B cell (primary cell): ENCODE data around the gene ADAMTS5. TPM values are rescaled to one million over a fixed set of nuclear protein-coding genes. Genes with fewer than 3 reads are reported as not detected.

Experiments used
- ATAC-seq: fragments of 200-7000 bp; cut with Tn5 transposase; one replicate; pipeline ENCODE4 v1.10.0; 2021; ENCODE audit warnings: low read depth, mild to moderate bottlenecking, moderate number of reproducible peaks, moderate library complexity
- CTCF ChIA-PET: fragments of 350-600 bp; sonication (Branson Sonifier 250); formaldehyde crosslinking; loops from one replicate; lab custom pipeline; 2021; ENCODE audit warnings: antibody characterized with exemption, inconsistent platforms; lab: Charles Lee
- POLR2A ChIA-PET: fragments of 350-600 bp; sonication (Branson Sonifier 250); formaldehyde crosslinking; loops from one replicate; lab custom pipeline; 2021; ENCODE audit warnings: antibody characterized with exemption; lab: Charles Lee
- DNase-seq: peaks from one replicate; pipeline ENCODE4 v3.0.0; 2013
- H2AFZ ChIP-seq: 2 replicates; pipeline ENCODE4 v1.6.1; 2012; ENCODE audit warnings: mild to moderate bottlenecking, low read depth, low read length; ENCODE audit not compliant: insufficient read depth, poor library complexity, severe bottlenecking
- H3K27ac ChIP-seq, 2 donors: 1 replicate in 1 of 2; 2 replicates in 1 of 2; pipeline ENCODE4 v1.5.1; 2012 to 2013; ENCODE audit warnings: low read length in 2 of 2, mild to moderate bottlenecking in 2 of 2, moderate library complexity in 1 of 2
- H3K27me3 ChIP-seq, 4 experiments: fragments of 200-600 bp in 1 of 4; sonication (generic) in 1 of 4; replicated peaks in 1 of 4; 1 replicate in 2 of 4; 2 replicates in 2 of 4; pipeline versions ENCODE4 v1.6.1 to v1.7.0; 2013 to 2016; ENCODE audit warnings: low read length in 3 of 4, mild to moderate bottlenecking in 2 of 4, mixed read lengths in 1 of 4, moderate library complexity in 1 of 4; ENCODE audit not compliant: insufficient read depth in 4 of 4, control insufficient read depth in 3 of 4; ENCODE audit errors: control extremely low read depth in 1 of 4
- H3K36me3 ChIP-seq, 2 experiments: replicated peaks in 1 of 2; 1 replicate in 1 of 2; 2 replicates in 1 of 2; pipeline versions ENCODE4 v1.6.1 to v1.7.1; 2013; ENCODE audit warnings: low read length in 1 of 2; ENCODE audit not compliant: insufficient read depth in 2 of 2, control insufficient read depth in 1 of 2; ENCODE audit errors: control extremely low read depth in 1 of 2, extremely low read depth in 1 of 2
- H3K4me1 ChIP-seq, 2 donors: fragments of 200-600 bp in 1 of 2; sonication (generic) in 1 of 2; 1 replicate in 1 of 2; 2 replicates in 1 of 2; pipeline versions ENCODE4 v1.5.1 to v1.6.1; 2013 to 2017; ENCODE audit warnings: low read length in 2 of 2; ENCODE audit not compliant: control insufficient read depth in 2 of 2, insufficient read depth in 2 of 2
- H3K4me2 ChIP-seq: replicated peaks from 2 replicates; pipeline ENCODE3; 2012; ENCODE audit warnings: mild to moderate bottlenecking, low read depth, low read length; ENCODE audit not compliant: poor library complexity, severe bottlenecking
- H3K4me3 ChIP-seq, 5 experiments: fragments of 200-600 bp in 1 of 5; sonication (generic) in 1 of 5; 1 replicate in 3 of 5; 2 replicates in 2 of 5; pipeline versions ENCODE4 v1.5.1 to v1.7.0; 2011 to 2016; ENCODE audit warnings: low read length in 4 of 5, mild to moderate bottlenecking in 4 of 5, low read depth in 2 of 5, control low read depth in 1 of 5, moderate library complexity in 1 of 5; ENCODE audit not compliant: insufficient read depth in 1 of 5; ENCODE audit errors: control extremely low read depth in 1 of 5, extremely low read depth in 1 of 5
- H3K79me2 ChIP-seq: fragments of 200-600 bp; sonication (generic); one replicate; pipeline ENCODE4 v1.6.0; 2016; ENCODE audit warnings: low read length; ENCODE audit not compliant: control insufficient read depth, insufficient read depth
- H3K9ac ChIP-seq: fragments of 200-600 bp; sonication (generic); 2 replicates; pipeline ENCODE4 v1.6.1; 2017; ENCODE audit warnings: mild to moderate bottlenecking, low read length, moderate library complexity
- H3K9me3 ChIP-seq, 3 donors: one replicate each; pipeline versions ENCODE4 v1.6.1 to v1.7.1; 2013; ENCODE audit warnings: low read length in 2 of 3; ENCODE audit not compliant: control insufficient read depth in 2 of 3, insufficient read depth in 1 of 3; ENCODE audit errors: control extremely low read depth in 1 of 3
- H4K20me1 ChIP-seq: 2 replicates; pipeline ENCODE4 v1.6.0; 2012; ENCODE audit warnings: mild to moderate bottlenecking, low read length; ENCODE audit not compliant: insufficient read depth, control insufficient read depth, poor library complexity, severe bottlenecking
- H3K27ac Mint-ChIP-seq: one replicate; pipeline ENCODE4 v1.8.0; 2021; ENCODE audit warnings: mixed read lengths
- H3K27me3 Mint-ChIP-seq: one replicate; pipeline ENCODE4 v1.8.0; 2021; ENCODE audit warnings: mixed read lengths
- H3K4me1 Mint-ChIP-seq: one replicate; pipeline ENCODE4 v1.8.0; 2021; ENCODE audit warnings: mixed read lengths
- H3K4me3 Mint-ChIP-seq: one replicate; pipeline ENCODE4 v1.8.0; 2021; ENCODE audit warnings: mixed read lengths
- H3K9me3 Mint-ChIP-seq: one replicate; pipeline ENCODE4 v1.8.0; 2022; ENCODE audit warnings: mixed read lengths; ENCODE audit not compliant: insufficient read depth
- CTCF ChIP-seq: fragments of 200-600 bp; IDR thresholded peaks from one replicate; pipeline ENCODE4 v1.8.0; 2022; ENCODE audit warnings: antibody characterized with exemption, mild to moderate bottlenecking
- EZH2 ChIP-seq: IDR thresholded peaks from 2 replicates; pipeline ENCODE4 v1.6.1; 2012; ENCODE audit warnings: borderline replicate concordance, low read depth, mild to moderate bottlenecking, moderate library complexity, low read length; ENCODE audit not compliant: insufficient read depth, poor library complexity, severe bottlenecking
- WGBS: methylation state at CpG from one replicate; pipeline ENCODE4 v1.1.5; 2013; ENCODE audit warnings: missing lambda C conversion rate; ENCODE audit not compliant: insufficient coverage; 5-methylcytosine and 5-hydroxymethylcytosine counted together
- intact Hi-C: fragments of 100-400 bp; cut with micrococcal nuclease; formaldehyde crosslinking; loops from one replicate; pipeline ENCODE4 v1.10.0; 2022
- polyA plus RNA-seq: library from polyadenylated mRNA; depleted of rRNA; stranded (reverse); fragments of >200 nt; gene quantifications from 2 replicates; pipeline ENCODE4 v1.2.3, GENCODE V29; 2012
- total RNA-seq, 2 donors: library from RNA; stranded (reverse); fragments of 120-200 nt in 1 of 2; gene quantifications; 1 replicate in 1 of 2; 2 replicates in 1 of 2; pipeline versions ENCODE4 v1.2.3 to v1.2.4, GENCODE V29; 2013 to 2022

ADAMTS5 gene
- total and polyA plus RNA-seq, 2 donors (not counting 1 experiment from before 2014, with no cell fraction given) = 0.01 TPM; not detected in 1

- Mint-ChIP-seq H3K9me3 (no peaks in the 10 kb centered on the region), H3K4me1 (no peaks in the 10 kb centered on the region), H3K27ac (no peak overlapping the region), H3K4me3 (no peak overlapping the region), H3K27me3 (no peaks in the 10 kb centered on the region)
- POLR2A ChIA-PET = no interaction called here
- Histone ChIP-seq H3K4me1 (no peaks in the 10 kb centered on the region), H3K36me3 (no peaks in the 10 kb centered on the region), H3K27me3 (no peaks in the 10 kb centered on the region), H3K9me3 (no peaks in the 10 kb centered on the region), H3K9ac (no peak overlapping the region), H4K20me1 (no peaks in the 10 kb centered on the region), H3K79me2 (no peaks in the 10 kb centered on the region), H3K27ac (no peak overlapping the region), H3K4me2 (no peak overlapping the region), H3K4me3 (no peak overlapping the region), H2AFZ (no peak overlapping the region)
- CTCF ChIA-PET = no interaction called here
- ATAC-seq (no peak), DNase-seq (no peak)
- WGBS = 40% methylated on average over 2 of the region's 9 CpGs
- TF ChIP-seq EZH2 = no peak
- TF ChIP-seq CTCF = no peak
- intact Hi-C loops = no loop called here
Measured at GRCh38 chr21:26952374-26953066, 14.4 kb downstream of the ADAMTS5 start.

GRCh38 chr21:26949830-26950229 is 17.1 kb downstream of the ADAMTS5 start:
- H3K9me3 Mint-ChIP-seq = no peaks in the 10 kb centered on the region
- no peak overlapping the region for H3K4me3 ChIP-seq
- H3K4me2 ChIP-seq = no peak overlapping the region
- H3K4me1 ChIP-seq = no peaks in the 10 kb centered on the region
- TF ChIP-seq EZH2 = no peak
- H3K79me2 ChIP-seq = no peaks in the 10 kb centered on the region
- WGBS = 67% methylated on average over 1 of the region's 4 CpGs
- H3K4me1 Mint-ChIP-seq = no peaks in the 10 kb centered on the region
- CTCF ChIA-PET = no interaction called here
- no peaks in the 10 kb centered on the region for H3K27me3 Mint-ChIP-seq
- H3K36me3 ChIP-seq = no peaks in the 10 kb centered on the region
- DNase-seq (no peak), ATAC-seq (no peak)
- no peak overlapping the region for H2AFZ ChIP-seq
- POLR2A ChIA-PET = no interaction called here
- intact Hi-C loops = no loop called here
- H3K9ac ChIP-seq = no peak overlapping the region
- no peaks in the 10 kb centered on the region for H4K20me1 ChIP-seq
- H3K4me3 Mint-ChIP-seq = no peak overlapping the region
- H3K27ac ChIP-seq = no peak overlapping the region
- no peaks in the 10 kb centered on the region for H3K27me3 ChIP-seq
- H3K9me3 ChIP-seq = no peaks in the 10 kb centered on the region
- no peak overlapping the region for H3K27ac Mint-ChIP-seq
